HG02852 (cell line): ENCODE data around the gene CDKAL1.

Experiments
- ATAC-seq: cut with Tn5 transposase; IDR thresholded peaks from one replicate; pipeline ENCODE4 v1.9.1; 2021; ENCODE audit warnings: mild to moderate bottlenecking, moderate library complexity; ENCODE audit not compliant: unreplicated experiment

CDKAL1 gene

DNA sequence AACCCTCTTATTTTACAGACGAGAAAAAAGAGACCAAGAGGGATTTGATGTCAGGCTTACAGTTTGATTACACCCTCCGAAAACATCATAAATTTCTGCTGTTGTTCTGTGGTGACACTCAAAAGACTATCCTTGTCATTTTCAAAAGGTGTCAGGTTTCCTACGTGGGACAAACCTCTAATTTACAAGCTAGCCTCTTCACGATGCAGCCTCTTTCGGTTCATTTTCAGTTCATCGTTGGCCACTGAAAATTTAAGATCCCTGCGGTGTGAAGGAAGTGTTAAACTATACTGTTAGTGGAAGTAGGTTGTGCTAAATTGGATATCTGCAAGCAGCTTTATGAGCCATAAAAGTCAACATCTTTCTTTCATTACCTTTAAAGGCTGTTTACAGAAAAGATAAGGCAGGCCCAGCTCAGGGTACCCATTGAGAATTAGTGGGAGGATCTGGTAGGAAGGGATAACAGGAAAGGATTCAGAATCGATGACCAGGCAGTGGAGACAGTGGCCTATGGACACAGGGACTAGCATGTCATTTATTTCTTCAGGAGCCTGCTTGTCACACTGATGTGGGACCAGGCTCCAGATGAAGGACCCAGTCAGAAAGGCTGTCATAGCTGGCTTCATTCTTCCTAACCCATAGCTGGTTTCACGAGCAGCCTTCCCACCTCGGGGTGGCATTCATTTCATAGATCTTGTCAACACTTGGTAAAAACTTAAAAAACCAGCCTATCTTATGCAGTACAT lies 730.2 kb downstream of the CDKAL1 start:
- ATAC-seq, result peak; percentile 33

DNA sequence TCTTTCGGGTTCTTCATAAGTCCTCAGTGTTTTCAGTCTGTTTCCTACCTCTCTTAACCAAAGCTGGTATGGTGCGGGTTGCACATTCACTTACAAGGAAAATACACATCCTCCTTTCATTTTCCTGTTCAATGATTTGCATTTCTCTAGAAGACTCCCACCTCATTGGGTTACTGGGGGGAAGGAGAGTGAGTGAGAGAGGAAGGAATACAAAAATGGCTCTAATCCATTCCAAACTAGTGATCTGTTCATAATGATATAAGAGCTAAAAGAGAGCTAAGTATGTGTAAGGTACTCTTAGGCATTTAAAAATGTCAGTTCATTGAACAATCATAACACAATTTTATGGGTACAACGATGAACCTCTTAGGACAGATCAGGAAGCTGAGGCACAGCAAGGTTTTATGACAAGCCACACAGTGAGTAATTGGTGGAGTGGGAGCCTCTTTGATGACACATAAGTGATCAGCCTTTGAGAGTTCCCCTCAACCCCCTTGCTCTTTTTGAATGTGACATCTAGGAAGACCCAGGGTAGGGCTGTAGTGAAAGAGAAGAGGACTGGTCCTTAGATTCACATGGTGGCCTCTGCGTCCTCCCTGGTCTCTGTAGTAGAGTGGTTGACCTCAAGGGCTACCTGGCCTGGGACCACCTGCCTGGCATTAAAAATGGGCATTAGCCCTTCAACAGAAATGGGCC lies 730.9 kb downstream of the CDKAL1 start:
- no peak for ATAC-seq

DNA sequence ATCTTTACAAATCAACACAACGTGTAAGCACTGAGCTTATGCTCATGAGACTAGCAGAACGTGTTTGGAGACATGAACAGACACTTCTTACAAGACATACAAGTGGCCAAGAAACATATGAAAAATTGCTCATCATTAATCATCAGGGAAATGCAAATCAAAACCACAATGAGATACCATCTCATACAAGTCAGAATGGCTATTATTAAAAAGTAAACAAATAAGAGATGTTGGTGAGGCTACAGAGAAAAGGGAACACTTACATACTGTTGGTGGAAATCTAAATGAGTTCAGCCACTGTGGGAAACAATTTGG lies 731.4 kb downstream of the CDKAL1 start:
- no peak for ATAC-seq

DNA sequence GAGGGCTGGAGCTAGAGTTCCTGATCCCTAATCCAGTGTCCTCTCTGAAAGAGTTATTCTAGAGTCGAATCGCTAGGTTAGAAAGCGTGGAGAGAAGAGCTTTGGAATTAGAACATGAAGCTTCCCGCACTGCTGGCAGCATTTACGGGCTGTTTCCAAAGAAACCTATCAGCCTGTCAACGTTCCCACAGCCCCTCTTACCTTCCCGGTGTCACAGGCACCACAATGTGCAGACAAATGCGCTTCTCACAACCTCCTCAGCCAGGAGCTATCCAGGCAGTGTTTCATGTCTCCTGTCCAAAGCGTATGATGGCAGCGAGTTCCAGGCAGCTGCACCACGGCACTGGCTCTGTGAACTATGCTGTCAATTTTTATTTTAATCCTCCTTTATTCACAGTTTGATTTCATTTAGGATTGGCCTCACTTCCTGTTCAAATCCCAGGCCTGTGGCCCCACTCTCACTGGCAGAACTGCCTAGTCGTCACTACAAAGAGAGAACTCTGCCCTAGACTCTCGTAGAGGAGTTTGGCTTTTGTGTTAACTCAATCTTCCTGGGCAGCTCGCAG lies 736.5 kb downstream of the CDKAL1 start:
- ATAC-seq, result no peak

DNA sequence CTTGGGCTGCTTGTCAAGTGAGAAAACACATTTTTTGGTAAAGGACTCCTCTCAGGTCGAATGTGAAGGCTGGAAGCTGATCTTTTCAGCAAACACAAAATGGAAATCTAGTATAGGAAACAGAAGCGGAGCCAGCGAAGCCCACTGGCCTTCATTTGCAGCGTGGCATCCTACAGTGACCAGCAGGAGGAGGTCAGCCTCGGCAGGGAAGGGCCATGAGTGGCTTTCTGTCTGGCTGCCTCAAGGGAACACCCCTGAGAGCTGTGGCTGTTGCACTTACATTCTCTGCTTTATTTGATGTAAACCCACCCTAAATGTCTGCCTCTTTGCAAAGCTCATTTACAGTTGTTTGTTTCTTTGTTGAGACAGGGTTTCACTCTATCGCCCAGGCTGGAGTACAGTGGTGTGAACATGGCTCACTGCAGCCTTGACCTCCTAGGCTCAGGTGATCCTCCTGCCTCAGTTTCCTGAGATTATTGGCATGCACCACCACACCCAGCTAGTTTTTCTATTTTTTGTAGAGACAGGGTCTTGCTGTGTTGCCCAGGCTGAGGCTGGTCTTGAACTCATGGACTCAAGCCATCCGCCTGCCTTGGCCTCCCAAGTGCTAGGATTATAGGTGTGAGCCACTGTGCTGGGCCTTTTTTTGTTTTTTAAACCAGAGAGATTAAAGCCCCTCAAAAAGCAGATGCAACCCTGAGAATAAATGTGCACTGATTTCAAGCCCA lies 737.3 kb downstream of the CDKAL1 start:
- ATAC-seq, result no peak

DNA sequence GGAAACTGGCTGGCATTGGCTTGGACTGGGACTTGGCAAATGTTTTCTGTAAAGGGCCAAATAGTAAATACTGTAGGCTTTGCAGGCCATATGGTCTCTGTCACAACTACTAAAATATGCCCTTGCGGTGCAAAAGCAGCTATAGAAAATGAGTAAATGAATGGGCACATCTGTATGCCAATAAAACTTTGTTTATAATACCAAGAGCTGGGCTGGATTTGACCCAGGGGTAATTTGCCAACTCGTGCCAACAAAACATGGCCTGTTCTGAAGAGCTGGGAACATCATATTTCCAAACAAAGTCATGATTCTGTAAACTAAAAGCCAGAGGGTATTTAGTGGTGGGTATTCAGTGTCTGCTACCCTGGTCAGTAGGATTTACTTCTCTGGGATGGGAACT lies 739.2 kb downstream of the CDKAL1 start:
- ATAC-seq, result no peak

DNA sequence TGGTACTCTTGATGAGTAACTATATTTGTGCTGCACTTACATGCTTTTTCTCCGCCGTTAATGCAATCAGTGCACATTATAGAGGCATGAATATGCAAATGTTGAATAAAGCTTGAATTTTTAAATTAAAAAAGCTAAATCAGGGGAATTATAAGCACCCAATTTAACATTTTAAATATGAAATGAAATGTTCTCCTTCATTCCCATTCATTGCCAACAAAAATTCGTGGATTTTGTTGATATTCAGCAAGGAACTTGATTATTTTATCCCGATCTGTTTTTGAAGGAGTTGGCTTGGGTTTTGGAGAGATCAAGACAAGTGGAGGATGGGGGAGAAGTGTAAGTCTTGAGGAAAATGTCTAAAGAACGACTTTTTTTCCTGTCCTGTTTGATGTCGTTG lies 740.6 kb downstream of the CDKAL1 start:
- no peak for ATAC-seq

DNA sequence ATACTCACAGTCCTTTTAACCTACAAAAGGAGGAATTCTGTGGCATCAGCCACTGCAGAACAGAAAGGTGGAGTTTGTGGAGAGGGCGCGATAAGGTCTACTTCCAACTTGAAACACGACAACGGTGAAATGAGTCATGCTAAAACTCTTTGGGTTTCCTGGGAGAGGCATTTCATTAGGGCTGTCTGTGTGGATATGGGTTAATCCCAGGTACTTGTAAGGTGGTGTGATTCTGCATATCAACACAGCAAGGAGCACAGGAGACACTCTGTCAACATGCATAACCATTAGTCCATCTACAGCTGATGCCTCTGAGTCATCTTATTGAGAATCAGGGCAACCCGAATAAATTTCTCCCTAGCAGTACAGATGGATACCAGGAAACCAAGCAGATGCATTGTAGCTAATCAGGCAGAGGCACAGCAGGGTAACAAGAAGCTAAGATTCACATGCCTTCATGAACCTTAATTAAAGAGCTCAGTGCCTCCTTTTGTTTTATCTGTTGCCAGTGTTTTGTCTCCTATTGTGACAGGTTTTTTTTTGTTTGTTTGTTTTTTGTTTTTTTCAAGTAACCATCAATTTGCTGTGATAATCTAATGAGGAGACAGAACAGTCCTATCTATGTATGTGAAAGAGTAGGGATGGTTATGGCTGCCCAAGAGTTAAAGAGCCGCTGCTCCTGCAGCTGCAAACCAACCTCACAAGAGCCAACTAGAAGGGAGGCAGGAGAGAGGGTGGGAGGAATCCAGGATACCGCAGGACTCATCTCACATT lies 743.5 kb downstream of the CDKAL1 start:
- ATAC-seq, result no peak

DNA sequence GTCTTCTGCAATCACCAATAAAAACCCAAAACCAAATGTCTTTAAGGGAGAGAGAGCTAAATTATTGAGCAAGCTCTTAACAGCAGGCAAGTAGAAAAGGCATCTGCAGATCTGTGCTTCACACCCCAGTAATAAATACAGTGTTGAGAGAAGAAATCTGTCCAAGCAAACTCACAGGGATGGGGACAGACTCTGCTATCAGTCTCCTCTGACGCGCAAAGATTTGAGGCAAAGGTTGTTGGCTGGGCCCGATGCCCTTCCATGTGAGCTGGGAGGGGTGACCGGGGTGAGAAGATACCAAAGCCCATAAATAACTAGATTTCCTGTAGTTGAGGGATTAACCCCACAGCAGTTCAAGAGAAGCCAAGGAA lies 744.1 kb downstream of the CDKAL1 start:
- ATAC-seq, result no peak

DNA sequence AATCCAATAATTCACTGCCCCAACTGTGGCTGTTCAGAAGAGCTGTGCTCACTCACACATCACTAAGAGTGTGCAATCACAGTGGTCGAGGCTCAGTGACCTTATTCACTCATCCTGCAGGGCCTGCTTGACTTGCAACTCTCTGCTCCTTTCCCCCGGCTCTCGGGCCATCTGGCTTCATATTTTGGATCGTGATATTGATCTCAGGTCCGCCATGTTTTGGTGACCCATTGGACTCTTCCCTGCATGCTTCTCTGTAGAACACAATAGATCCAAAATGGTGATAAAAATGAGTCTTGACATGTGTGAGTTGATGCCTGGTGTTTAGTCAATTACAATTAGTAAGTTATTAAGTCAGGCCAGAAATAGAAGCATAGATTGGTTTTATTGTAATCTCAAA lies 745.4 kb downstream of the CDKAL1 start:
- ATAC-seq, result no peak

DNA sequence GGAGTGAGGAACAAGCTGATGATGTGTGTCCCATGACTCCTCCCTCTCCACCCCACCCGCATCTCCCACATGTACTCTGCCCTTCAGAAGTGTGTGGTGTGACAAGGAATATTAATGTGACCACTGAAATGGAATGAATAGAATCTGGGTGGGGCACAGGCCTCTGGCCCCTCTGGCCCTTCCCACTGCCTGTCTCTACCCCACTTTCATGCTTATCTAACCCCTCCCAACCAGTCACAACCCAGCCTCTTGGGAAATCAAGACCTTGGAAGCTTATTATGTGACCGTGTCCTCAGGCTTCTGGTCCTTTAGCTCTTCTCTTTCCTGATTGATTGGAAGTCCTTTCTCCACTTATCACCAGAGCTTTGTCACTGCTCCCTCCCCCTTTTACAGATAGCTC lies 747.1 kb downstream of the CDKAL1 start:
- ATAC-seq, result no peak
